GM12891 (cell line): ENCODE measurements around the gene SMIM23.
"Not testable (repeated sequence)": the region's sequence is repeated elsewhere in the genome, so short reads cannot be mapped to it uniquely, and the experiment has no call there.

ENCODE experiments used
- DNase-seq: peaks from one replicate; pipeline ENCODE4 v3.0.0; 2011; ENCODE audit warnings: low spot score; ENCODE audit not compliant: insufficient read length
- FAIRE-seq: peaks from 2 replicates; lab custom pipeline; 2011; peaks lifted over from hg19 to GRCh38; lab: Jason Lieb, UNC
- PAX5 ChIP-seq: IDR thresholded peaks from 2 replicates; pipeline ENCODE4 v1.6.1; 2011; ENCODE audit warnings: low read length, moderate library complexity, mild to moderate bottlenecking; ENCODE audit not compliant: insufficient read depth, severe bottlenecking
- POLR2A ChIP-seq: IDR thresholded peaks from 2 replicates; pipeline ENCODE4 v1.6.1; 2011; ENCODE audit warnings: low read depth, low read length, control low read depth
- POLR2AphosphoS5 ChIP-seq: IDR thresholded peaks from 2 replicates; pipeline ENCODE4 v1.6.1; 2011; ENCODE audit warnings: low read depth, low read length, control low read depth
- POU2F2 ChIP-seq: IDR thresholded peaks from 2 replicates; pipeline ENCODE4 v1.6.1; 2011; ENCODE audit warnings: low read depth, mild to moderate bottlenecking, control low read depth, low read length, moderate library complexity
- SPI1 ChIP-seq: IDR thresholded peaks from 2 replicates; pipeline ENCODE4 v1.6.1; 2011; ENCODE audit warnings: low read depth, low read length, control low read depth
- TAF1 ChIP-seq: IDR thresholded peaks from 2 replicates; pipeline ENCODE4 v1.6.1; 2011; ENCODE audit warnings: low read depth, low read length, control low read depth

The SMIM23 gene

DNA sequence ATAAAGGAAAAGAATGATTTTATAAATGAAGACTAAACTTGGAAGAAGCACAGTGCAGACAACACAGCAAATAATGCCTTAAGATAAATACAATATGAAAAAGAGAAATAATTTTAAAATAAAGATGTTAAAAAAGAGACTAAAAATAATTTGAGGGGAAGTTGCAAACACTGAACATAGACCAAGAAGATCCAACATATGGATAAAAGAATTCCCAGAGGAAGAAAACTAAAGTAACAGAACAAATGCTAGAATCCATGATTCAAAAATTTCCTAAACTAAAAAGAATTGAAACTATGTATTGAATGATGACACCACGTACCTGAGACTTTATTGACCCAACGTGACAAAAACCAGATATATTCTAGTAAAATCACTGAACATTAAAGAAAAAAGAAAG, 18.7 kb upstream of the SMIM23 start:
- TF ChIP-seq TAF1 (no peak), SPI1 (no peak)
- FAIRE-seq (no peak), DNase-seq (no peak)

DNA sequence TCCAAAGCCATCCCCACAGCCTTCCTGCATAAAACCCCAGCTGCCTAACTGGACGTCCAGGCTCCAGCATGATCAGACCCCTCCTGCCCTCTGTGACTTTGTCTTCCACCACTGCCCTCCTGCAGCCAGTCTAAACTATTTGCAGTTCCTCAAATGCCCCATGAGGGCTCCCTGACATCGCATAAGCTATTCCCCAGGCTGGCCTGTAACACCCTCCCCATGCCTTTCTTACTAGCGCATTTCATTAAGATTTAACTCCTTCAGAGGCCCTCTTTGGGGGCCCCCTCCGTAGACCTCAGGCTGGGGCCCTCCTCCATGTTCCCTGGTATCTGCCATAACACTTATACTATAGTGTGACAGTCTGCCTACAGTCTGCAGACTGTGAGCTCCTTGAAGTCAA, 15.5 kb upstream of the SMIM23 start:
- no peak for TF ChIP-seq POLR2AphosphoS5
- TF ChIP-seq POU2F2, result no peak
- TF ChIP-seq POLR2A, result no peak
- TF ChIP-seq SPI1, result no peak
- no peak for TF ChIP-seq PAX5
- no peak for TF ChIP-seq TAF1
- DNase-seq (no peak), FAIRE-seq (no peak)

DNA sequence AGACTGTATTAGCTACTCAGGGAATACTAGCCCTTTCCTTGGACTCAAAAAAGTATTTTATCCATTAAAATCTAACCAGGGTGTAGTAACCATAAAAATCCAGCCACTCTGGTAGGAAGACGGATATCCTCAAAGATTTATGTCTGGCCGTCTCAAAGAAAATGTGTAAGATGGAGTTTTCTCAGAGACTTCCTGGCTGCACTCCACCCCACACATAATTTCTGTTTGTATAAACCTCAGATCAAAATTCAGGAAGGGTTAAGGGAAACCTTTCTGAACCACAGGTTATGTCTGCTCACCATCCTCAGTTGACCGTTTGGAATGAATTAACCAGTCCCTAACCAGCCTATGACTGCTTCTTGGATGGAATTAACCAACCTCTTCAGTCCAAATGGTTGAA, 13.8 kb upstream of the SMIM23 start:
- DNase-seq (no peak), FAIRE-seq (no peak)
- TF ChIP-seq POLR2A, result no peak
- TF ChIP-seq TAF1, result no peak
- TF ChIP-seq POLR2AphosphoS5, result no peak
- TF ChIP-seq SPI1, result no peak
- TF ChIP-seq POU2F2, result no peak
- no peak for TF ChIP-seq PAX5

DNA sequence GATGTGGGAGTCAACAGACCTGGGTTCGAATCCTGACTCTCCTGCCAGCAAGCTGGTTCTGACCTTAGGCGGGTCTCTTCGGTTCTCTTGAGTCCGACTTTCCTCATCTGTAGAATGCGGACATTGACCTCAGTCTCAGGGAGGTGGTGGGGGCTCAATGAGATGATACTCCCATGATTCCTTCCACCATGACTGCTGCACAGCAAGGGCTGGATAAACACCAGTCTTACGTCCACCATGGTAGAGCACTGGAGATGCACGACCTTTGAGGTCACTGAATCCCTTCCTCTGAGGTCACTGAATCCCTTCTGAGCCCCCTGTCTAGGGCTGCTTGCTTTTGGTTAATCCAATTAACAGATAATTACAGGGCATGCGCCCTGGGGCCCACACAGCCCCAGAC, 12.5 kb upstream of the SMIM23 start:
- FAIRE-seq, result no peak
- no peak for DNase-seq
- no peak for TF ChIP-seq PAX5
- no peak for TF ChIP-seq SPI1
- no peak for TF ChIP-seq POLR2A
- TF ChIP-seq TAF1, result no peak
- no peak for TF ChIP-seq POLR2AphosphoS5
- no peak for TF ChIP-seq POU2F2

DNA sequence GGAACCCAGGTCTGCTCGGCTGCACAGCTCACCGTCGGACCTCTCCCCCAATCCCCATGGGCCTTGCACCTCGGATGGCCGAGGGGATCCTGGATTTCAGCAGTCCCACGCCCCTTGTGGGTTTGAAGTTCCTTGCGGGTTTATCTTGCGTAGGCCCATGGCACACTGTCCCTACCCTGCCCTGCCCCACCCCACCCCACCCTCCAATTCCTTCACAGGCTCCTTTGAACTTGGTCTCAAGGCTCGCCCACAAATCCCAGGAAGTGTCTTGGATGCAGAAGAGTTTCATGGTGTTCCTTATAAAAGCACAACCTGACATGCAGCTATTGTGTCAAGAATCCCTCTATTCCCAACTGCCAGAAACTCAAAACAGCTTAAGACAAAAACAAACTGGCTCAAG, 11.2 kb upstream of the SMIM23 start:
- DNase-seq, result no peak
- FAIRE-seq, result no peak
- TF ChIP-seq POU2F2, result no peak

DNA sequence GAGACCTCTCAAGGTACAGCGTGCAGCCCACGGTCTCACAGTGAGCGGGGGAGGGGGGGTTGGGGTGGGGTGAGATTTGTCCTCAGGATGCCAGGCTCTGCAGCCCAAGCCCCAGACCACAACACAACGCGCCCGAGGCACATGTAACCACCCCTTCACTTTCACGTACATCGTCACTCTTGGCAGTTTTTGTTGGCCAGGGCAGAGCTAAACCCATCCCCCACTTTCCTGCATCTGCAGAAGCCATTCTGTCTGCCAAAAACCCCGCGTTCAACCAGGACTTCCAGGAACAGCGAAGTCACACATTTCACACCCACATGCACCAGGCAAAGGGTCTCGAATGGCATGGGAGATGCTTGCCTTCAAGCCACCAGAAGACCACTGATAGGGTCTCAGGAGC, 9.4 kb upstream of the SMIM23 start:
- TF ChIP-seq TAF1 (no peak), POLR2A (no peak), SPI1 (no peak), PAX5 (no peak), POLR2AphosphoS5 (no peak), POU2F2 (no peak)
- no peak for FAIRE-seq
- no peak for DNase-seq

DNA sequence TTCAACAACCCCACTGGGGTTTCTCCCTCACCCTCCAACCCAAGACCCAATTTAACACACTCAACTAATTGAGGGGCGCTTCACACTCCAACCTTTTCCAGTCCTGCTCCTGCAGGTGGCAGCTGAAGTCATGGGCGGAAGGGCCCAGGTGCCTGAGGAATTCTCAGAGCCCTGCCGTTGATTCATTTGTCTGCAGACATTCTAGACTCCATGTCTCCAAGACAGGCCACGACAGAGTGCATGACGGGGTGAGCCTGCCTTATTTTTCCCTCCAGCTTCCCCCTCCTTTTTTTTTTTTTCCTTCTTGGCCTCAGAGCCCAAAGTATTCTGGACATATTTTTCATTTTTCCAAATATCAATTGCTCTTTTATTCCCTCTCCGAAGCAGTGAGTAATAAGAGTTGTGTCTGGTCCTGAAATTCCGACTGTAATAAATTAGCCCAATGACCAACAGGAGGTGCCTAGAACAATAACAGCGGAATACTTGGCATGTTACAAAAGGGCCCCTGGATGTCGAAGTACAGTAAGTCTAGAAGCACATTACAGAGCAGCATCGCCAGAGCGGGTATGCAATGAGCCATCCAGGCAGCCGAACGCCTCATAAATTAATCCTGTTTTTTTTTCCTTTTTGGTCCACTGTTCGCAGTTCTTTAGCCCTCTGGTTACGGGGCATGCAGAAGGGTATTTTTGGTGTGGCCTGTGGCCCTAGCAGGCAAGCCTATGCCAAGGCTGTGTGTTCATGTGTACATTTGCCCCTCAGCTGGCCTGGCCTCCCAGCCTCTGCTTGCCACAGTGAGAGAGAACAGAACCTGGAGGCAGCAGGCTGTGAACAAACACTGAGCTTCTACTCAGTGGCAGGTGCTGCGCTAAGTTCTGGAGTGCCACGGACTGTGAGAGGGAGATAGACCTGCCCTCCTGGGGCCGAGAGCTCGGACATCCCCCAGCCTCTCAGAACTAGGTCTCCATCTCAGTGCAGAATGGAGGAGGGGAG, 8.6 kb upstream of the SMIM23 start:
- FAIRE-seq (no peak), DNase-seq (no peak)
- no peak for TF ChIP-seq POLR2AphosphoS5
- TF ChIP-seq SPI1, result no peak
- no peak for TF ChIP-seq POLR2A
- no peak for TF ChIP-seq POU2F2
- no peak for TF ChIP-seq TAF1
- TF ChIP-seq PAX5, result no peak

DNA sequence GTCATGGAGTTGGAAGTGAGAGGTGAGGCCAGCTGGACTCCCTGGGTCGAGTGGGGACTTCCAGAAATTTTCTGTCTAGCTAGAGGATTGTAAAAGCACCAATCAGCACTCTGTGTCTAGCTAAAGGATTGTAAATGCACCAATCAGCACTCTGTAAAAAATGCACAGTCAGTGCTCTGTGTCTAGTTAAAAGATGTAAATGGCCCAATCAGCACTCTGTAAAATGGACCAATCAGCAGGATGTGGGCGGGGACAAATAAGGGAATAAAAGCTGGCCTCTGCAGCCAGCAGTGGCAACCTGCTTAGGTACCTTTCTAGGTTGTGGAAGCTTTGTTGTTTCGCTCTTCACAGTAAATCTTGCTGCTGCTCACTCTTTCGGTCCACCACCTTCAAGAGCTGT, 3.9 kb upstream of the SMIM23 start:
- not testable (repeated sequence) for DNase-seq, FAIRE-seq

DNA sequence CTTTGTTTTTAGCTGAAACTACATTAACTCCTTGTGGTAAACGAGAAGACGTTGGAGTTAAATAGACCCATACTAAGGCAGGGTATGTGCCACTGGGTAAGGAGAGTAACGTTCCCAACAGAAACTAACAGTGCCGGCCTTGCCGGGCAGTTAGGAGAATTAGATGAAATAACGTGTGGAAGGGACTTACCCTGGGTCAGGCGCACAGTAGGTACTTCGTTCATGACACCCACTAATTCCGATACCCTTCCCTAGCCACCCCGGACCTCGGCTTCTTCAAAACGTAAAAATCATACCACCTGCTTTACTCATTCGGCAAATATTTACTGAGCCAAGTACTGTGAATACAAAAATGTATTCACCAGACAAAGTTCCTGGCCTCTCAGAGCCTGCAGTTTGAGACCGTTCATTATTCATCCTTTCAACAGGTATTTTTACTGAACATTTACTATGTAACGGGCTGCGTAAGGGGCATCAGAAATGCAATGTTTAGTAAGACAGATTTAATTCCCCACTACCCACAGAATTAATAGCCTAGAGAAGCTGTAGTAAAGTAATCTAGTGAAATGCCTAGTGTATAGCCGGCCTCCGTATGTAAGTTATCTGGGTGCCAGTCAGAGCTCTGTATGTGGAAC, 3.2 kb upstream of the SMIM23 start:
- DNase-seq (no peak), FAIRE-seq (no peak)
- TF ChIP-seq POU2F2 (no peak), TAF1 (no peak), POLR2AphosphoS5 (no peak), POLR2A (no peak), SPI1 (no peak), PAX5 (no peak)

DNA sequence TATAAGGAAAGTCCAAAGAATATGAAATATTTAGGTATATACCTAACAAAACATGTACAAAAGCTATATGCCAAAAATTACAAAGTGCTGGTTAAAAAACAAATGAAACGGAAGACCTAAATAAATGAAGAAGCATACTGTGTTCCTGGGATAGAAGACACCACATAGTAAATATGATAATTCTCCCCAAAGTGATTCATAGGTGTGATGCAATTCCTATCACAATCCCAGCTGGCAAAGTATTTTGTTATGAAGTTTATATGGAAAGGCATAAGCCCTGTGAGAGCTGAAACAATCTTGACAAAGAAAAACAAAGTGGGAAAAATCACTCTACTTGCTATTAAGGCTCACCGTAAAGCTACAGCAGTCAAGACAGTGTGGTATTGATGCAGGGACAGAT, 2.6 kb upstream of the SMIM23 start:
- TF ChIP-seq POLR2AphosphoS5 (no peak), POU2F2 (no peak), TAF1 (no peak), POLR2A (no peak), SPI1 (no peak)
- no peak for DNase-seq
- FAIRE-seq, result no peak

DNA sequence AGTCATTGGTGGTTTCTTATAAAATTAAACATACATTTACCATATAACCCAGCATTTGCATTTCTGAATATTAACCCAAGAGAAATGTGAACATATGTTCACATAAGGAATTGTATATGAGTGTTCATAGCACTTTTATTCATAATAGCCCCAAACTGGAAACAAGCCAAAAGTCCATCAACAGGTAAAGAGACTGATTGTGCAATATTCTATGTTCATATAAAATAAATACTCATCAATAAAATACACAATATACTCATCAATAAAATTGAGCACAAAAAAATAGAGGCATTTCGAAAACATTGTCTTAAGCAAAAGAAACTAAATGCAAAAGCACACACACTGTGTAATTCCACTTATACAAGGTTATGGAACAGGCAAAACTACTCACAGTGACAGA, 3.7 kb downstream of the SMIM23 start:
- TF ChIP-seq POLR2A (no peak), TAF1 (no peak), POU2F2 (no peak), POLR2AphosphoS5 (no peak), PAX5 (no peak), SPI1 (no peak)
- FAIRE-seq (no peak), DNase-seq (no peak)
